DMS 273 (cell line): ENCODE measurements around the gene SH3PXD2B.
"Not testable (repeated sequence)": the region's sequence is repeated elsewhere in the genome, so short reads cannot be mapped to it uniquely, and the experiment has no call there.

ENCODE experiments used
- DNase-seq: peaks from one replicate; lab custom pipeline; 2025; ENCODE audit not compliant: unreplicated experiment; lab: John Stamatoyannopoulos, UW

Gene SH3PXD2B

GRCh38 chr5:172345881-172346280 is 108.4 kb downstream of the SH3PXD2B start:
- DNase-seq, result no peak

GRCh38 chr5:172344855-172345409 is 109.4 kb downstream of the SH3PXD2B start:
- no peak for DNase-seq

- no peak for DNase-seq
Observed at GRCh38 chr5:172343741-172344140, 110.6 kb downstream of the SH3PXD2B start.

GRCh38 chr5:172342918-172343317 is 111.4 kb downstream of the SH3PXD2B start:
- DNase-seq, result no peak

GRCh38 chr5:172339264-172340180 is 114.8 kb downstream of the SH3PXD2B start:
- no peak for DNase-seq

GRCh38 chr5:172336676-172337285 is 117.5 kb downstream of the SH3PXD2B start:
- peak; percentile 69 for DNase-seq

GRCh38 chr5:172336264-172336663 is 118.1 kb downstream of the SH3PXD2B start:
- DNase-seq, result peak; percentile 62

GRCh38 chr5:172335721-172336120 is 118.6 kb downstream of the SH3PXD2B start:
- no peak for DNase-seq

- no peak for DNase-seq
Observed at GRCh38 chr5:172334641-172335040, 119.7 kb downstream of the SH3PXD2B start.

- DNase-seq, result peak; percentile 43
Observed at GRCh38 chr5:172334196-172334595, 120.1 kb downstream of the SH3PXD2B start.

GRCh38 chr5:172326901-172327300 is 127.4 kb downstream of the SH3PXD2B start:
- DNase-seq, result not testable (repeated sequence)

- DNase-seq, result no peak
Observed at GRCh38 chr5:172325452-172325851, 128.9 kb downstream of the SH3PXD2B start.

GRCh38 chr5:172322028-172322965 is 132.0 kb downstream of the SH3PXD2B start:
- no peak for DNase-seq

GRCh38 chr5:172321593-172321992 is 132.7 kb downstream of the SH3PXD2B start:
- no peak for DNase-seq

GRCh38 chr5:172319708-172320441 is 134.4 kb downstream of the SH3PXD2B start:
- DNase-seq, result no peak

GRCh38 chr5:172315587-172316493 is 138.5 kb downstream of the SH3PXD2B start:
- DNase-seq, result no peak

- no peak for DNase-seq
Observed at GRCh38 chr5:172313915-172314314, 140.4 kb downstream of the SH3PXD2B start.

GRCh38 chr5:172312286-172312685 is 142.0 kb downstream of the SH3PXD2B start:
- DNase-seq, result no peak

GRCh38 chr5:172311605-172312004 is 142.7 kb downstream of the SH3PXD2B start:
- no peak for DNase-seq
